COLO668 (cell line): Measurements from ENCODE around the gene HSPA14.
"Not testable (repeated sequence)": the region's sequence is repeated elsewhere in the genome, so short reads cannot be mapped to it uniquely, and the experiment has no call there.

Experiments
- DNase-seq: peaks from one replicate; lab custom pipeline; 2025; ENCODE audit not compliant: unreplicated experiment; lab: John Stamatoyannopoulos, UW

HSPA14 gene

GRCh38 chr10:14837757-14838581 lies at the start of gene HSPA14, which contains the start of the genes CDNF and MSANTD7:
Gene HSPA14, plus strand, starts transcription at chr10:14838306. Its CDS starts 97 bp downstream, at chr10:14838403.
Gene CDNF, minus strand, starts transcription at chr10:14838037. Its CDS starts 91 bp downstream, at chr10:14837946.
Gene MSANTD7, plus strand, starts transcription at chr10:14838306. Its CDS starts 3,979 bp downstream, at chr10:14842285.
- DNase-seq = peak; percentile 96

- peak; percentile 11 for DNase-seq
These were observed 39.5 kb upstream of the HSPA14 start for GRCh38 chr10:14798636-14799035.

- no peak for DNase-seq
These were observed 37.7 kb upstream of the HSPA14 start for GRCh38 chr10:14800397-14800796.

- no peak for DNase-seq
These were observed 36.4 kb upstream of the HSPA14 start for GRCh38 chr10:14801723-14802122.

GRCh38 chr10:14803827-14804226 lies 34.3 kb upstream of the HSPA14 start:
- no peak for DNase-seq

GRCh38 chr10:14806318-14806717 lies 31.8 kb upstream of the HSPA14 start:
- DNase-seq = no peak

GRCh38 chr10:14810969-14811953 lies 26.8 kb upstream of the HSPA14 start:
- no peak for DNase-seq

GRCh38 chr10:14812271-14812670 lies 25.8 kb upstream of the HSPA14 start:
- DNase-seq = no peak

- DNase-seq = no peak
These were observed 22.4 kb upstream of the HSPA14 start for GRCh38 chr10:14815681-14816080.

GRCh38 chr10:14816717-14817116 lies 21.4 kb upstream of the HSPA14 start:
- not testable (repeated sequence) for DNase-seq

GRCh38 chr10:14820010-14820774 lies 17.9 kb upstream of the HSPA14 start:
- no peak for DNase-seq

GRCh38 chr10:14820775-14821154 lies 17.3 kb upstream of the HSPA14 start:
- DNase-seq = no peak

GRCh38 chr10:14821635-14822375 lies 16.3 kb upstream of the HSPA14 start:
- DNase-seq = no peak

GRCh38 chr10:14822879-14823755 lies 15.0 kb upstream of the HSPA14 start:
- DNase-seq = peak; percentile 8

- DNase-seq = no peak
These were observed 14.1 kb upstream of the HSPA14 start for GRCh38 chr10:14823966-14824365.

GRCh38 chr10:14826076-14826829 lies 11.9 kb upstream of the HSPA14 start:
- no peak for DNase-seq

GRCh38 chr10:14833106-14833505 lies 5.0 kb upstream of the HSPA14 start:
- DNase-seq = no peak

- no peak for DNase-seq
These were observed 1.9 kb upstream of the HSPA14 start for GRCh38 chr10:14836208-14836607.
